Stimulated activated CD4-positive, alpha-beta T cell treated with anti-CD3 and anti-CD28 coated beads, Interleukin-2, amount 100 ng/mL, for 48 hours (primary cell): ENCODE results near the gene AGGF1.
A peak's percentile ranks its signal among the peaks of the same experiment; 100 is the strongest.
"Not testable (repeated sequence)": the region's sequence is repeated elsewhere in the genome, so short reads cannot be mapped to it uniquely, and the experiment has no call there.

Experiments used
- DNase-seq, 2 donors: peaks; one replicate each; pipeline ENCODE4 v3.0.0-alpha.2; 2020

AGGF1 gene

GRCh38 chr5:77030097-77031071 lies at the start of gene AGGF1:
TSS of gene AGGF1 (plus strand) at chr5:77030404. CDS start at chr5:77030767, 363 bp downstream.
- DNase-seq, result peak; percentile 78 to 86

GRCh38 chr5:76980518-76981144 lies 49.6 kb upstream of the AGGF1 start:
- DNase-seq, result no peak

GRCh38 chr5:76982450-76982849 lies 47.8 kb upstream of the AGGF1 start:
- DNase-seq, result no peak

GRCh38 chr5:76983468-76983867 lies 46.7 kb upstream of the AGGF1 start:
- no peak for DNase-seq

- DNase-seq, result no peak
These were observed 43.2 kb upstream of the AGGF1 start for GRCh38 chr5:76986825-76987526.

GRCh38 chr5:76990899-76991459 lies 39.2 kb upstream of the AGGF1 start:
- no peak for DNase-seq

GRCh38 chr5:76993436-76993835 lies 36.8 kb upstream of the AGGF1 start:
- DNase-seq, result not testable (repeated sequence)

GRCh38 chr5:76994337-76994736 lies 35.9 kb upstream of the AGGF1 start:
- no peak for DNase-seq

- DNase-seq, result not testable (repeated sequence)
These were observed 32.0 kb upstream of the AGGF1 start for GRCh38 chr5:76998251-76998650.

GRCh38 chr5:76999451-76999850 lies 30.8 kb upstream of the AGGF1 start:
- DNase-seq, result no peak

GRCh38 chr5:77003246-77003645 lies 27.0 kb upstream of the AGGF1 start:
- no peak for DNase-seq

- DNase-seq, result no peak
These were observed 24.1 kb upstream of the AGGF1 start for GRCh38 chr5:77006124-77006523.

GRCh38 chr5:77008413-77008812 lies 21.8 kb upstream of the AGGF1 start:
- DNase-seq, result no peak

- DNase-seq, result no peak
These were observed 20.0 kb upstream of the AGGF1 start for GRCh38 chr5:77010243-77010642.

- DNase-seq, result no peak
These were observed 18.7 kb upstream of the AGGF1 start for GRCh38 chr5:77011498-77011897.

GRCh38 chr5:77012601-77013000 lies 17.6 kb upstream of the AGGF1 start:
- no peak for DNase-seq

- no peak for DNase-seq
These were observed 14.2 kb upstream of the AGGF1 start for GRCh38 chr5:77015938-77016569.

GRCh38 chr5:77016962-77017361 lies 13.2 kb upstream of the AGGF1 start:
- DNase-seq, result no peak

- no peak for DNase-seq
These were observed 12.5 kb upstream of the AGGF1 start for GRCh38 chr5:77017668-77018067.

- no peak for DNase-seq
These were observed 7.4 kb upstream of the AGGF1 start for GRCh38 chr5:77022511-77023417.

- DNase-seq, result no peak
These were observed 5.7 kb upstream of the AGGF1 start for GRCh38 chr5:77024490-77024889.
